Memory B cell (primary cell): ENCODE measurements around the gene POLR3H.
A peak's percentile ranks its signal among the peaks of the same experiment; 100 is the strongest.

Experiments
- ATAC-seq: fragments of 150-1000 bp; cut with Tn5 transposase; 2 replicates; pipeline ENCODE4 v1.10.0; 2021; ENCODE audit warnings: low read depth, mild to moderate bottlenecking, moderate library complexity
- DNase-seq, 2 donors: peaks; one replicate each; pipeline ENCODE4 v3.0.0; 2022; ENCODE audit warnings: low spot score in 2 of 2
- H3K27ac Mint-ChIP-seq: one replicate; pipeline ENCODE4 v1.8.0; 2022; ENCODE audit warnings: mild to moderate bottlenecking, moderate library complexity, mixed read lengths
- H3K27me3 Mint-ChIP-seq: one replicate; pipeline ENCODE4 v1.8.0; 2022; ENCODE audit warnings: mixed read lengths
- H3K36me3 Mint-ChIP-seq: one replicate; pipeline ENCODE4 v1.8.0; 2022; ENCODE audit warnings: mild to moderate bottlenecking, mixed read lengths
- H3K4me1 Mint-ChIP-seq: one replicate; pipeline ENCODE4 v1.8.0; 2022; ENCODE audit warnings: mixed read lengths
- H3K4me3 Mint-ChIP-seq: one replicate; pipeline ENCODE4 v1.8.0; 2022; ENCODE audit warnings: mild to moderate bottlenecking, moderate library complexity, mixed read lengths
- H3K9me3 Mint-ChIP-seq: one replicate; pipeline ENCODE4 v1.8.0; 2022; ENCODE audit warnings: mixed read lengths

The POLR3H gene

DNA sequence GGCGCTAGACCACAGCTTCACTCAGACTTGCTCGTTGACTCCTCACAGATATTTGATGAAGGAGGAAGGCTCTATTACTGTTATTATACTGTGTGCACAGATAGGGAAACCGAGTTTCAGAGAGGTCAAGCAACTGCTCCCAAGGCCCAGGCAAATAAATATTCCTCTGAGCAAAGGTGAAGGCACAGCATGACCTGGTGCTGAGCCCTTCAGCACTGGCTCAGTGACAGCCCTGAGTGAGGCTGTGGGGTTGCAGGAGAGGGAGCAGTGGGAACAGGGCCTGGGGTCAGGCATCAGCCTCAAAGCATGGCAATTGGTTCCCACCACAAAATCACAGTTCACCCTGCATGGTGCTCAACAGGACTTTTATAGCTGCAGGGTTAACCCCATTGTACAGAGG lies 7.1 kb downstream of the POLR3H start:
- H3K4me3 Mint-ChIP-seq: no peak overlapping the region
- DNase-seq (no peak), ATAC-seq (no peak)
- peaks cover 3% of the 10 kb centered on the region for H3K36me3 Mint-ChIP-seq
- H3K9me3 Mint-ChIP-seq: no peaks in the 10 kb centered on the region
- H3K27ac Mint-ChIP-seq: no peak overlapping the region
- H3K4me1 Mint-ChIP-seq: peaks cover 11% of the 10 kb centered on the region
- H3K27me3 Mint-ChIP-seq: no peaks in the 10 kb centered on the region

DNA sequence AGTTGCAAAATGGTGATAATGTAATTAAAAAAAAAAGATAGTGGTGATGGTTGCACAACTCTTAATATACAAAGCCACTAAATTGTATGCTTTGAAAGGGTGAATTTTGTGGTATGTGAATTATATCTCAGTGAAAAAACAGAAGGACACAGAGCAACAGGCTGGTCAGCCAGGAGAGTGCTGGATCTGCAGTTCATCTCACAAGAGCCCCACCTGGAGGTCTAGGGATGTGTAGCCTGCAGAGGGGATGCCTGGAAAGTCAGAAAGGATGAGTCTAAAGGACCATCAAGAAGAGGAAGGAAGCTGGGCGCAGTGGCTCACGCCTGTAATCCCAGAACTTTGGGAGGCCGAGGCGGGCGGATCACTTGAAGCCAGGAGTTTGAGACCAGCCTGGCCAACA lies 9.0 kb downstream of the POLR3H start:
- DNase-seq (no peak), ATAC-seq (no peak)
- Mint-ChIP-seq H3K27me3 (no peaks in the 10 kb centered on the region), H3K36me3 (peaks cover 5% of the 10 kb centered on the region), H3K4me3 (no peak overlapping the region), H3K9me3 (no peaks in the 10 kb centered on the region), H3K27ac (peak overlapping the region; percentile 13), H3K4me1 (peaks cover 3% of the 10 kb centered on the region)

DNA sequence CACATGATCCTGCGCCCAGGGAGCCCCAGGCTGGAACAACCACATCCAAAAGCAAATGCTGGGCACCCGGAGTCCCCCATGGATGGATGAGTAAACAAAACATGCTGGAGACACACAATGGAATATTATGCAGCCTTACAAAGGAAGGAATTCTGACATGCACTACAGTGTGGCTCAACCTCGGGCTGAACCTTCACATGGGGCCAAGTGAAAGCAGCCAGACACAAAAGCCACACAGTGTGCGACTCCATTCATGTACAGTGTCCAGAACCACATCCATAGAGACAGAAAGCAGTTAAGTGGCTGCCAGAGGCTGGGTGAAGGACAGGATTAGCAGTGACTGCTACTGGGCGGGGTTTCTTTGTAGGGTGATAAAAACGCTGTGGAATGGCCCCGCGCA lies 10.1 kb downstream of the POLR3H start:
- no peaks in the 10 kb centered on the region for H3K9me3 Mint-ChIP-seq
- H3K27ac Mint-ChIP-seq: no peak overlapping the region
- no peak for DNase-seq
- H3K36me3 Mint-ChIP-seq: peaks cover 2% of the 10 kb centered on the region
- H3K27me3 Mint-ChIP-seq: no peaks in the 10 kb centered on the region
- no peak overlapping the region for H3K4me3 Mint-ChIP-seq
- no peak for ATAC-seq
- peaks cover 3% of the 10 kb centered on the region for H3K4me1 Mint-ChIP-seq

- ATAC-seq: peak; percentile 85
- H3K4me1 Mint-ChIP-seq: peaks cover 3% of the 10 kb centered on the region
- no peak overlapping the region for H3K4me3 Mint-ChIP-seq
- no peaks in the 10 kb centered on the region for H3K9me3 Mint-ChIP-seq
- H3K27me3 Mint-ChIP-seq: no peaks in the 10 kb centered on the region
- H3K27ac Mint-ChIP-seq: peak overlapping the region; percentile 31
- H3K36me3 Mint-ChIP-seq: peaks cover 7% of the 10 kb centered on the region
- DNase-seq: peak; percentile 65 to 72
These were observed 11.1 kb downstream of the POLR3H start for GRCh38 chr22:41532908-41533825.

GRCh38 chr22:41531715-41532477 lies 12.4 kb downstream of the POLR3H start:
- Mint-ChIP-seq H3K4me1 (peaks cover 3% of the 10 kb centered on the region), H3K4me3 (no peak overlapping the region), H3K9me3 (no peaks in the 10 kb centered on the region), H3K27ac (no peak overlapping the region), H3K27me3 (no peaks in the 10 kb centered on the region), H3K36me3 (peaks cover 8% of the 10 kb centered on the region)
- DNase-seq (no peak), ATAC-seq (no peak)

- H3K27me3 Mint-ChIP-seq: no peaks in the 10 kb centered on the region
- DNase-seq (no peak), ATAC-seq (no peak)
- H3K36me3 Mint-ChIP-seq: peaks cover 12% of the 10 kb centered on the region
- peaks cover 6% of the 10 kb centered on the region for H3K4me1 Mint-ChIP-seq
- no peak overlapping the region for H3K4me3 Mint-ChIP-seq
- H3K9me3 Mint-ChIP-seq: no peaks in the 10 kb centered on the region
- H3K27ac Mint-ChIP-seq: no peak overlapping the region
These were observed 13.2 kb downstream of the POLR3H start for GRCh38 chr22:41530890-41531714.

DNA sequence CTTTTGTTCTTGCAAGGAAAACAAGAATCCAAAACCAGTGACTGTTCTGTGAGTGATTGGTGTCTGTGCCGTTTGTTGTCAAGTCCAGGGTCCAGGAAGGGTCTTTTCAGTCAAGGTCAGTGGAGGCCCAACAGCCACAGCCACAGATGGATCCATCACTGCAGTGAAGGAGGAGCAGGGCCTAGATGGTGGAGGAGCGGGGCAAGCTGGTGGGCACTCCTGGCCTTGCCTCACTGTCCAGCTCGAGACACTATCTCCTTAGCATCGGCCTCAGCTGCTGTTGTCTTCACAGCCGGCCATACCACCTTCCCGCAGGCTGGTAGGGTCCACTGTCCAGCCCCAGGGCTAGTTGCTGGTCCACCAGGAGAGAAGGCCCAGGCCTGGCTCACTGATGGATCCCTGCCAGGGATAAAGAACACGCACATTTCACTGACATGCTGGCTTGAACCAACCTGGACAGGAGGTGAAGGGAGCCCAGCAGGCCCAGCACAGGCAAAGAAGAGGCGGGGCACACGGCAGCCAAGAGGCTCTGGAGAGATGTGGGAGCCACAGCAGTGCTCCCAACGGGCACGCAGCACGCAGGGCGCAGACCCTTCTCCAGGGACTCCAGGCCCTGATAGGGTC lies 15.2 kb downstream of the POLR3H start:
- Mint-ChIP-seq H3K9me3 (no peaks in the 10 kb centered on the region), H3K27me3 (no peaks in the 10 kb centered on the region), H3K27ac (peak overlapping the region; percentile 61), H3K4me1 (peaks cover 9% of the 10 kb centered on the region), H3K36me3 (peaks cover 12% of the 10 kb centered on the region), H3K4me3 (no peak overlapping the region)
- ATAC-seq (no peak), DNase-seq (no peak)

DNA sequence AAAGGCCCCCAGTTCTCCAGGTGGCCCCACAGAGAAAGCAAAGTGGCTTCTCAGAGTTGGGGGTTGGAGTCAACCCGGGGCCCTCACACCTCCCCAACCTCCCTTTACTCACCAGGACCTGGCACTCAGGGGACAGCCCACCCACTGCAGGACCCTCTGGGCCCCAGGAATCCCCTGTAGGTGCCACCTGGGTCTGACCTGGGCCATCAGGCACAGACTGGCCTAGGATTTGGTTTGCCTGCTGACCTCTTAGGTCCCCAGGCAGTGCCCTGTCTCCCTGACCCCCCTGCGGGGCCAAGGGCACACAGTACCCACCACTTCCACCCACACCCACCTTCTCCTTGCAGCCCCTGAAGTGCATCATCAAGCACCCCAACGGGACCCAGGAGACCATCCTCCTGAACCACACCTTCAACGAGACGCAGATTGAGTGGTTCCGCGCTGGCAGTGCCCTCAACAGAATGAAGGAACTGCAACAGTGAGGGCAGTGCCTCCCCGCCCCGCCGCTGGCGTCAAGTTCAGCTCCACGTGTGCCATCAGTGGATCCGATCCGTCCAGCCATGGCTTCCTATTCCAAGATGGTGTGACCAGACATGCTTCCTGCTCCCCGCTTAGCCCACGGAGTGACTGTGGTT lies 16.0 kb downstream of the POLR3H start:
- Mint-ChIP-seq H3K27me3 (no peaks in the 10 kb centered on the region), H3K4me1 (peaks cover 6% of the 10 kb centered on the region), H3K9me3 (no peaks in the 10 kb centered on the region), H3K27ac (peak overlapping the region; percentile 61), H3K4me3 (no peak overlapping the region), H3K36me3 (peaks cover 12% of the 10 kb centered on the region)
- ATAC-seq: no peak
- no peak for DNase-seq

GRCh38 chr22:41526830-41527799 lies 17.2 kb downstream of the POLR3H start:
- H3K4me3 Mint-ChIP-seq: no peak overlapping the region
- no peaks in the 10 kb centered on the region for H3K27me3 Mint-ChIP-seq
- peak overlapping the region; percentile 74 for H3K27ac Mint-ChIP-seq
- H3K4me1 Mint-ChIP-seq: peaks cover 8% of the 10 kb centered on the region
- H3K9me3 Mint-ChIP-seq: no peaks in the 10 kb centered on the region
- peaks cover 15% of the 10 kb centered on the region for H3K36me3 Mint-ChIP-seq
- DNase-seq (peak; percentile 78 to 83), ATAC-seq (peak; percentile 83)

DNA sequence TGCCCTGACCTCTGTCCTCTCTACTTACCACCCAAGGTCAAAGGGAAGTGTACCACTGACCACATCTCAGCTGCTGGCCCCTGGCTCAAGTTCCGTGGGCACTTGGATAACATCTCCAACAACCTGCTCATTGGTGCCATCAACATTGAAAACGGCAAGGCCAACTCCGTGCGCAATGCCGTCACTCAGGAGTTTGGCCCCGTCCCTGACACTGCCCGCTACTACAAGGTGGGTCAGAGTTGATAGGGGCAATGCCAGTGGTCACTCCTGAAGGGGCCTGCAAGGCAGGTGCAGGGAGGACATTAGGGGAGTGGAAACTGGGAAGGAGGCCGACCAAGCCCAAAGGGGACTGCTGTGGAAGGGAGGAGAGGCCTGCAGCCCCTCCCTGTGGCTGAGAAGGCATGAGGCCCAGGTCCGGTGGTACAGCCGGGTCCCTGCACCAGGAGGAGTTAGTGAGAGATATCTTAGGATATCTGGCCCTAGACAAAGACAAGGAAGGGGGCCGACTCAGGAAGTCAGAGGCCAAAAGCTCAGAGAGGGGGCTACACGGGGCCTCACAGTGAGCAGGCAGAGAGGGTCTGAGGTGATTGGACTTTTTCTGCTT lies 17.9 kb downstream of the POLR3H start:
- DNase-seq: no peak
- H3K9me3 Mint-ChIP-seq: no peaks in the 10 kb centered on the region
- peaks cover 8% of the 10 kb centered on the region for H3K4me1 Mint-ChIP-seq
- H3K27ac Mint-ChIP-seq: peak overlapping the region; percentile 74
- H3K27me3 Mint-ChIP-seq: no peaks in the 10 kb centered on the region
- no peak for ATAC-seq
- no peak overlapping the region for H3K4me3 Mint-ChIP-seq
- peaks cover 15% of the 10 kb centered on the region for H3K36me3 Mint-ChIP-seq

DNA sequence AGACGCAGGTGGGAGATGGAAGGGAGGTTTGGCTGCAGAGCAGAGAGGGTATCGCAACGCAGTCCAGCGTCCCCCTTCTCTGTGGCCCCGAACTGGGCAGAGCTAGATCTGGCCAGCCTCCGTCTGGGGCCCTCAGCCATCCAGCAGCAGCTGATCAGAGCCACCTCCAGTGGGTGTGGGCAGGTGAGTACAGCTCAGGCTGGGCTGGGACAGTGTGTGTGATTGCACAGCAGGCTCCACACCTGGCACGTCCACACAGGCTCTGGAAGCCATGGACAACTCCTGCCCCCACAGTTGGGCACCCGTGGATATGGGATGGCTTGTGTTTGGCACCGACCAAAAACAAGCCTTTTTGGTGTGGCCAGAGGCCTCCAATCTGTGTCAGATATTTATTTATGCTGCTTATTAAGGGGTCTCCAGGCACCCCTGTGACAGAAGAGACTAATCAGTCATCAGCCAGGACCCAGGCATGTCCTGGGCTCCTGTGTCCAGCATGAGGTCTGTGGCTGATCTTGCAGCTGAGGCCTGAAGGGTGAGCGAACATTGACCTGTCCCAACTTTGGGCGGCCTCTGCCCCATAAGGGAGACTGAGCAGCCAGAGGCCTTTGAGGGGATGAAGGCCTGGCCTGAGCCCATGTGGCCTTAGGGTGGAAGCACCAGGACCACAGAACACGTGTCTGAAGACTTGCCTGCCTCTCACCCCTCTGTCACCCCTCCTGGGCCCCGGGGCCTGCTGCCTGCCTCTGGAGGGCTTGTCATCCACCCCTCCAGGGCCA lies 18.6 kb downstream of the POLR3H start:
- DNase-seq (no peak), ATAC-seq (no peak)
- Mint-ChIP-seq H3K27ac (peak overlapping the region; percentile 74), H3K4me3 (no peak overlapping the region), H3K36me3 (peaks cover 13% of the 10 kb centered on the region), H3K27me3 (no peaks in the 10 kb centered on the region), H3K4me1 (peaks cover 8% of the 10 kb centered on the region), H3K9me3 (no peaks in the 10 kb centered on the region)
